Measurements from ENCODE around the gene HS6ST3. TPM values are rescaled to one million over a fixed set of nuclear protein-coding genes. Genes with fewer than 3 reads are reported as not detected.

Gene HS6ST3
- total RNA-seq, 1 experiment from 2014 or later, result 1.2 TPM

DNA sequence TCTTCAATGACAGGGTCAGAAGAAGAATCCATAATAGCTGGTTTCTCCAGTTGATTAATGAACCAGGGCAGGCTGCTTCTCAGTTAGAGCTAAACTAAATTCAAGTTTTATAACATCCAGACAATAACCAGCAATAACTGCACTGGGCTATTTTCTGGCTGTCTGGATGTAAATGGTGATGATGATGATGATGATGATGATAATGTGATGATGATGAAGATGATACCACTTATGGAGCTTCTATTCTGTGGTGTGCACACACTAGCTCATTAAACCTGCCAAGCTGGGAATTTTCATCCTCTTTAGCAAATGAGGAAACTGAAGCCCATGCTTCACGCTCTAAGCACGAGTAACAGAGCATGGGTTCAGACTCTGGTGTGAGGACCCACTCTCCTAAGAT lies 772.2 kb downstream of the HS6ST3 start:
- ChIA-PET POLR2A (no interaction called here), CTCF (no interaction called here)
- H3K27ac Mint-ChIP-seq, result no peak overlapping the region
- H3K4me1 Mint-ChIP-seq, result no peaks in the 10 kb centered on the region
- H3K4me3 Mint-ChIP-seq, result no peak overlapping the region
- DNase-seq (ENCODE audit: low spot score) (no peak), ATAC-seq (no peak)
- H3K27me3 Mint-ChIP-seq (ENCODE audit: low read depth), result no peaks in the 10 kb centered on the region; the same call in none of the 2 replicates
- peaks cover 8% of the 10 kb centered on the region for H3K9me3 Mint-ChIP-seq
- TF ChIP-seq ZNF423 (CRISPR knock-in tag; IDR thresholded peaks at IDR 0.05) (no peak), OVOL2 (CRISPR knock-in tag; IDR thresholded peaks at IDR 0.05; ENCODE audit: borderline replicate concordance) (no peak), FOXJ3 (CRISPR knock-in tag; IDR thresholded peaks at IDR 0.05; ENCODE audit: borderline replicate concordance) (no peak)
- TF ChIP-seq, protein P1, sequence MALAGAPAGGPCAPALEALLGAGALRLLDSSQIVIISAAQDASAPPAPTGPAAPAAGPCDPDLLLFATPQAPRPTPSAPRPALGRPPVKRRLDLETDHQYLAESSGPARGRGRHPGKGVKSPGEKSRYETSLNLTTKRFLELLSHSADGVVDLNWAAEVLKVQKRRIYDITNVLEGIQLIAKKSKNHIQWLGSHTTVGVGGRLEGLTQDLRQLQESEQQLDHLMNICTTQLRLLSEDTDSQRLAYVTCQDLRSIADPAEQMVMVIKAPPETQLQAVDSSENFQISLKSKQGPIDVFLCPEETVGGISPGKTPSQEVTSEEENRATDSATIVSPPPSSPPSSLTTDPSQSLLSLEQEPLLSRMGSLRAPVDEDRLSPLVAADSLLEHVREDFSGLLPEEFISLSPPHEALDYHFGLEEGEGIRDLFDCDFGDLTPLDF (CRISPR knock-in tag; IDR thresholded peaks at IDR 0.05), result no peak
- TF ChIP-seq, protein P2, sequence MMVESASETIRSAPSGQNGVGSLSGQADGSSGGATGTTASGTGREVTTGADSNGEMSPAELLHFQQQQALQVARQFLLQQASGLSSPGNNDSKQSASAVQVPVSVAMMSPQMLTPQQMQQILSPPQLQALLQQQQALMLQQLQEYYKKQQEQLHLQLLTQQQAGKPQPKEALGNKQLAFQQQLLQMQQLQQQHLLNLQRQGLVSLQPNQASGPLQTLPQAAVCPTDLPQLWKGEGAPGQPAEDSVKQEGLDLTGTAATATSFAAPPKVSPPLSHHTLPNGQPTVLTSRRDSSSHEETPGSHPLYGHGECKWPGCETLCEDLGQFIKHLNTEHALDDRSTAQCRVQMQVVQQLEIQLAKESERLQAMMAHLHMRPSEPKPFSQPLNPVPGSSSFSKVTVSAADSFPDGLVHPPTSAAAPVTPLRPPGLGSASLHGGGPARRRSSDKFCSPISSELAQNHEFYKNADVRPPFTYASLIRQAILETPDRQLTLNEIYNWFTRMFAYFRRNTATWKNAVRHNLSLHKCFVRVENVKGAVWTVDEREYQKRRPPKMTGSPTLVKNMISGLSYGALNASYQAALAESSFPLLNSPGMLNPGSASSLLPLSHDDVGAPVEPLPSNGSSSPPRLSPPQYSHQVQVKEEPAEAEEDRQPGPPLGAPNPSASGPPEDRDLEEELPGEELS (CRISPR knock-in tag; IDR thresholded peaks at IDR 0.05), result no peak
- TF ChIP-seq, protein P3, sequence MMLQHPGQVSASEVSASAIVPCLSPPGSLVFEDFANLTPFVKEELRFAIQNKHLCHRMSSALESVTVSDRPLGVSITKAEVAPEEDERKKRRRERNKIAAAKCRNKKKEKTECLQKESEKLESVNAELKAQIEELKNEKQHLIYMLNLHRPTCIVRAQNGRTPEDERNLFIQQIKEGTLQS (CRISPR knock-in tag; conservative IDR thresholded peaks at IDR 0.05), result no peak
- TF ChIP-seq, protein P4, sequence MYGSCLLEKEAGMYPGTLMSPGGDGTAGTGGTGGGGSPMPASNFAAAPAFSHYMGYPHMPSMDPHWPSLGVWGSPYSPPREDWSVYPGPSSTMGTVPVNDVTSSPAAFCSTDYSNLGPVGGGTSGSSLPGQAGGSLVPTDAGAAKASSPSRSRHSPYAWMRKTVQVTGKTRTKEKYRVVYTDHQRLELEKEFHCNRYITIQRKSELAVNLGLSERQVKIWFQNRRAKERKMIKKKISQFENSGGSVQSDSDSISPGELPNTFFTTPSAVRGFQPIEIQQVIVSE (CRISPR knock-in tag; IDR thresholded peaks at IDR 0.05; ENCODE audit: borderline replicate concordance), result no peak
- TF ChIP-seq, protein P5, sequence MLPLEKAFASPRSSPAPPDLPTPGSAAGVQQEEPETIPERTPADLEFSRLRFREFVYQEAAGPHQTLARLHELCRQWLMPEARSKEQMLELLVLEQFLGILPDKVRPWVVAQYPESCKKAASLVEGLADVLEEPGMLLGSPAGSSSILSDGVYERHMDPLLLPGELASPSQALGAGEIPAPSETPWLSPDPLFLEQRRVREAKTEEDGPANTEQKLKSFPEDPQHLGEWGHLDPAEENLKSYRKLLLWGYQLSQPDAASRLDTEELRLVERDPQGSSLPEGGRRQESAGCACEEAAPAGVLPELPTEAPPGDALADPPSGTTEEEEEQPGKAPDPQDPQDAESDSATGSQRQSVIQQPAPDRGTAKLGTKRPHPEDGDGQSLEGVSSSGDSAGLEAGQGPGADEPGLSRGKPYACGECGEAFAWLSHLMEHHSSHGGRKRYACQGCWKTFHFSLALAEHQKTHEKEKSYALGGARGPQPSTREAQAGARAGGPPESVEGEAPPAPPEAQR (CRISPR knock-in tag; IDR thresholded peaks at IDR 0.05), result no peak
- TF ChIP-seq, protein P6, sequence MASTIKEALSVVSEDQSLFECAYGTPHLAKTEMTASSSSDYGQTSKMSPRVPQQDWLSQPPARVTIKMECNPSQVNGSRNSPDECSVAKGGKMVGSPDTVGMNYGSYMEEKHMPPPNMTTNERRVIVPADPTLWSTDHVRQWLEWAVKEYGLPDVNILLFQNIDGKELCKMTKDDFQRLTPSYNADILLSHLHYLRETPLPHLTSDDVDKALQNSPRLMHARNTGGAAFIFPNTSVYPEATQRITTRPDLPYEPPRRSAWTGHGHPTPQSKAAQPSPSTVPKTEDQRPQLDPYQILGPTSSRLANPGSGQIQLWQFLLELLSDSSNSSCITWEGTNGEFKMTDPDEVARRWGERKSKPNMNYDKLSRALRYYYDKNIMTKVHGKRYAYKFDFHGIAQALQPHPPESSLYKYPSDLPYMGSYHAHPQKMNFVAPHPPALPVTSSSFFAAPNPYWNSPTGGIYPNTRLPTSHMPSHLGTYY (CRISPR knock-in tag; IDR thresholded peaks at IDR 0.05), result no peak
- no peaks in the 10 kb centered on the region for H3K36me3 Mint-ChIP-seq

DNA sequence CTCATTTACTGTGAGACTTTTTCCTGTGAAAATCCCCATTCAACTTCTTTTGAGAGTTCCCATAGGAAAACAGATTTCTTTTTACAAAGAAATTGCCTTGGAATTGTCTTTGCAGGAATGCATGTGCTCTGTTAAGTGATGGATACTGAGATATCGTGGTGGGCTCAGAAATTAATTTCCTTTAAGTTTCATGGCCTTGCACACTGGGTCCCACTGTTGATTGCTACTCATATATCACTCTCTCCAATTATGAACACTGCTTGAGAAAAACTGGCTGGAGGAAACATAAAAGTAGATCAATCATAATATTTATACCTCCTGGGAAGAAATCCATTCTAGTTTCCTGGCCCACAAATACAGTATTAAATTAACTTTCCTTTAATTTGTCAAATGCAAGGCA lies 773.1 kb downstream of the HS6ST3 start:
- Mint-ChIP-seq H3K27me3 (ENCODE audit: low read depth) (no peaks in the 10 kb centered on the region; the same call in none of the 2 replicates), H3K36me3 (no peaks in the 10 kb centered on the region), H3K4me3 (no peak overlapping the region), H3K9me3 (peaks cover 8% of the 10 kb centered on the region), H3K4me1 (no peaks in the 10 kb centered on the region), H3K27ac (no peak overlapping the region)
- CTCF ChIA-PET, result no interaction called here
- ATAC-seq (no peak), DNase-seq (ENCODE audit: low spot score) (no peak)
- POLR2A ChIA-PET, result no interaction called here
- no peak for TF ChIP-seq EMX1 (CRISPR knock-in tag; IDR thresholded peaks at IDR 0.05)
- TF ChIP-seq, protein P7, sequence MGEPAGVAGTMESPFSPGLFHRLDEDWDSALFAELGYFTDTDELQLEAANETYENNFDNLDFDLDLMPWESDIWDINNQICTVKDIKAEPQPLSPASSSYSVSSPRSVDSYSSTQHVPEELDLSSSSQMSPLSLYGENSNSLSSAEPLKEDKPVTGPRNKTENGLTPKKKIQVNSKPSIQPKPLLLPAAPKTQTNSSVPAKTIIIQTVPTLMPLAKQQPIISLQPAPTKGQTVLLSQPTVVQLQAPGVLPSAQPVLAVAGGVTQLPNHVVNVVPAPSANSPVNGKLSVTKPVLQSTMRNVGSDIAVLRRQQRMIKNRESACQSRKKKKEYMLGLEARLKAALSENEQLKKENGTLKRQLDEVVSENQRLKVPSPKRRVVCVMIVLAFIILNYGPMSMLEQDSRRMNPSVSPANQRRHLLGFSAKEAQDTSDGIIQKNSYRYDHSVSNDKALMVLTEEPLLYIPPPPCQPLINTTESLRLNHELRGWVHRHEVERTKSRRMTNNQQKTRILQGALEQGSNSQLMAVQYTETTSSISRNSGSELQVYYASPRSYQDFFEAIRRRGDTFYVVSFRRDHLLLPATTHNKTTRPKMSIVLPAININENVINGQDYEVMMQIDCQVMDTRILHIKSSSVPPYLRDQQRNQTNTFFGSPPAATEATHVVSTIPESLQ (CRISPR knock-in tag; IDR thresholded peaks at IDR 0.05), result no peak
- TF ChIP-seq, protein P8, sequence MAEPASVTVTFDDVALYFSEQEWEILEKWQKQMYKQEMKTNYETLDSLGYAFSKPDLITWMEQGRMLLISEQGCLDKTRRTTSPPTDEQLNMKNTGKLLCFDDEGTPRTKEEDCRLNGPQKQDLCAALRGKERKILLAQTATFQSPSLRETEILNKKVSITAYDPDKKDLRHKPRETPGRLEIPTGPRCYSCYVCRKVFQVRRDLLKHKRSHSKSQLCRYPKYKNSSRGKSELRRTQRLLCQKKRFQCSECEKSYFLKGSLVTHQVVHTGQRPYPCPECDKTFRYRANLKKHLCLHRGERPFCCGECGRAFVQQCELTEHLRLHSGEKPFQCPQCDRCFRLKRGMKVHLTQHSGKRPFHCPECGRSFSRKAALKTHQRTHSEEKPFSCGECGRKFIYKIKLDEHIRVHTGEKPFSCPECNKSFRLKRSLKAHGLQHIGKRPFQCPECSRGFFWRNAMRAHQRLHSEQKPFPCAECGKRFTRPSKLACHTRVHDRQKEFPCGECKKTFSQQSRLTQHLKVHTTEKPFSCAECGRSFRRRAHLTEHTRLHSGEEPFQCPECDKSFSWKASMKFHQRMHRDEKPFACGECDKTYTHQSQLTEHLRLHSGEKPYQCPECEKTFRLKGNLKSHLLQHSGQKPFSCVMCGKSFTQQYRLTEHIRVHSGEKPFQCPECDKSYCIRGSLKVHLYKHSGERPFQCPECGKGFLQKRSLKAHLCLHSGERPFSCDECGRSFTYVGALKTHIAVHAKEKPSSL (CRISPR knock-in tag; conservative IDR thresholded peaks at IDR 0.05), result no peak
- no peak for TF ChIP-seq SOX15 (CRISPR knock-in tag; IDR thresholded peaks at IDR 0.05)
- no peak for TF ChIP-seq SP1 (CRISPR knock-in tag; conservative IDR thresholded peaks at IDR 0.05)
- no peak for TF ChIP-seq CREB1 (CRISPR knock-in tag; IDR thresholded peaks at IDR 0.05)
- TF ChIP-seq SMAD3 (CRISPR knock-in tag; IDR thresholded peaks at IDR 0.05; ENCODE audit: borderline replicate concordance), result no peak
- TF ChIP-seq, protein P9, sequence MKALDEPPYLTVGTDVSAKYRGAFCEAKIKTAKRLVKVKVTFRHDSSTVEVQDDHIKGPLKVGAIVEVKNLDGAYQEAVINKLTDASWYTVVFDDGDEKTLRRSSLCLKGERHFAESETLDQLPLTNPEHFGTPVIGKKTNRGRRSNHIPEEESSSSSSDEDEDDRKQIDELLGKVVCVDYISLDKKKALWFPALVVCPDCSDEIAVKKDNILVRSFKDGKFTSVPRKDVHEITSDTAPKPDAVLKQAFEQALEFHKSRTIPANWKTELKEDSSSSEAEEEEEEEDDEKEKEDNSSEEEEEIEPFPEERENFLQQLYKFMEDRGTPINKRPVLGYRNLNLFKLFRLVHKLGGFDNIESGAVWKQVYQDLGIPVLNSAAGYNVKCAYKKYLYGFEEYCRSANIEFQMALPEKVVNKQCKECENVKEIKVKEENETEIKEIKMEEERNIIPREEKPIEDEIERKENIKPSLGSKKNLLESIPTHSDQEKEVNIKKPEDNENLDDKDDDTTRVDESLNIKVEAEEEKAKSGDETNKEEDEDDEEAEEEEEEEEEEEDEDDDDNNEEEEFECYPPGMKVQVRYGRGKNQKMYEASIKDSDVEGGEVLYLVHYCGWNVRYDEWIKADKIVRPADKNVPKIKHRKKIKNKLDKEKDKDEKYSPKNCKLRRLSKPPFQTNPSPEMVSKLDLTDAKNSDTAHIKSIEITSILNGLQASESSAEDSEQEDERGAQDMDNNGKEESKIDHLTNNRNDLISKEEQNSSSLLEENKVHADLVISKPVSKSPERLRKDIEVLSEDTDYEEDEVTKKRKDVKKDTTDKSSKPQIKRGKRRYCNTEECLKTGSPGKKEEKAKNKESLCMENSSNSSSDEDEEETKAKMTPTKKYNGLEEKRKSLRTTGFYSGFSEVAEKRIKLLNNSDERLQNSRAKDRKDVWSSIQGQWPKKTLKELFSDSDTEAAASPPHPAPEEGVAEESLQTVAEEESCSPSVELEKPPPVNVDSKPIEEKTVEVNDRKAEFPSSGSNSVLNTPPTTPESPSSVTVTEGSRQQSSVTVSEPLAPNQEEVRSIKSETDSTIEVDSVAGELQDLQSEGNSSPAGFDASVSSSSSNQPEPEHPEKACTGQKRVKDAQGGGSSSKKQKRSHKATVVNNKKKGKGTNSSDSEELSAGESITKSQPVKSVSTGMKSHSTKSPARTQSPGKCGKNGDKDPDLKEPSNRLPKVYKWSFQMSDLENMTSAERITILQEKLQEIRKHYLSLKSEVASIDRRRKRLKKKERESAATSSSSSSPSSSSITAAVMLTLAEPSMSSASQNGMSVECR (CRISPR knock-in tag; IDR thresholded peaks at IDR 0.05; ENCODE audit: borderline replicate concordance), result no peak
- no peak for TF ChIP-seq HMGA2 (CRISPR knock-in tag; IDR thresholded peaks at IDR 0.05)
- TF ChIP-seq, protein P1 (CRISPR knock-in tag; IDR thresholded peaks at IDR 0.05), result no peak

Data from WTC11 (cell line).